LNCaP clone FGC (cell line): ENCODE measurements around the gene SZRD1.
"Not testable (repeated sequence)": the region's sequence is repeated elsewhere in the genome, so short reads cannot be mapped to it uniquely, and the experiment has no call there.

Experiments
- DNase-seq: peaks from one replicate; pipeline ENCODE4 v3.0.0-alpha.2; 2011; ENCODE audit warnings: low read depth
- H3K4me3 ChIP-seq: 2 replicates; pipeline ENCODE4 v1.5.1; 2011; ENCODE audit warnings: mild to moderate bottlenecking, low read depth, low read length, control low read depth
- CTCF ChIP-seq: IDR thresholded peaks from 2 replicates; pipeline ENCODE4 v1.5.1; 2012; ENCODE audit warnings: mild to moderate bottlenecking; ENCODE audit not compliant: control insufficient read depth, insufficient read depth; ENCODE audit errors: extremely low read depth

SZRD1 gene

GRCh38 chr1:16351456-16351993, 15.5 kb upstream of the SZRD1 start:
- peak overlapping the region; percentile 75 for H3K4me3 ChIP-seq
- no peak for DNase-seq
- TF ChIP-seq CTCF: no peak

GRCh38 chr1:16351994-16352841, 14.8 kb upstream of the SZRD1 start, which contains the start of gene FBXO42:
TSS of gene FBXO42 (minus strand) at chr1:16352480. CDS start at chr1:16315418, 37,062 bp downstream.
- TF ChIP-seq CTCF: peak; percentile 42
- peak within 1 kb of the TSS; percentile 75 for H3K4me3 ChIP-seq
- no peak for DNase-seq

- DNase-seq: no peak
- TF ChIP-seq CTCF: no peak
- H3K4me3 ChIP-seq: peak overlapping the region; percentile 75
Observed at GRCh38 chr1:16352842-16353535, 14.1 kb upstream of the SZRD1 start.

GRCh38 chr1:16354619-16355018, 12.4 kb upstream of the SZRD1 start:
- no peak for DNase-seq
- no peak overlapping the region for H3K4me3 ChIP-seq
- TF ChIP-seq CTCF: no peak

- no peak for DNase-seq
- no peak overlapping the region for H3K4me3 ChIP-seq
- no peak for TF ChIP-seq CTCF
Observed at GRCh38 chr1:16356867-16357266, 10.2 kb upstream of the SZRD1 start.

- H3K4me3 ChIP-seq, DNase-seq: not testable (repeated sequence)
Observed at GRCh38 chr1:16365146-16365498, 1.9 kb upstream of the SZRD1 start.

- TF ChIP-seq CTCF: no peak
- peak overlapping the region; percentile 75 for H3K4me3 ChIP-seq
- DNase-seq: no peak
Observed at GRCh38 chr1:16367258-16367967, 371 bp downstream of the SZRD1 start.
